CD4-positive, alpha-beta T cell treated with Interleukin-17A for 1 hour (primary cell): Measurements from ENCODE around the gene GLB1L3.

Experiments used
- DNase-seq: peaks from one replicate; pipeline ENCODE4 v3.0.0-alpha.2; 2020

The GLB1L3 gene, protein sequence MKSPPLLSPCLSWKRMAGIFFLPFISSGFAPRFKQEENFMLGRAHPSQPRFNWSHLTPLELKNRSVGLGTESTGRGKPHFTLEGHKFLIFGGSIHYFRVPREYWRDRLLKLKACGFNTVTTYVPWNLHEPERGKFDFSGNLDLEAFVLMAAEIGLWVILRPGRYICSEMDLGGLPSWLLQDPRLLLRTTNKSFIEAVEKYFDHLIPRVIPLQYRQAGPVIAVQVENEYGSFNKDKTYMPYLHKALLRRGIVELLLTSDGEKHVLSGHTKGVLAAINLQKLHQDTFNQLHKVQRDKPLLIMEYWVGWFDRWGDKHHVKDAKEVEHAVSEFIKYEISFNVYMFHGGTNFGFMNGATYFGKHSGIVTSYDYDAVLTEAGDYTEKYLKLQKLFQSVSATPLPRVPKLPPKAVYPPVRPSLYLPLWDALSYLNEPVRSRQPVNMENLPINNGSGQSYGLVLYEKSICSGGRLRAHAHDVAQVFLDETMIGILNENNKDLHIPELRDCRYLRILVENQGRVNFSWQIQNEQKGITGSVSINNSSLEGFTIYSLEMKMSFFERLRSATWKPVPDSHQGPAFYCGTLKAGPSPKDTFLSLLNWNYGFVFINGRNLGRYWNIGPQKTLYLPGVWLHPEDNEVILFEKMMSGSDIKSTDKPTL

DNA sequence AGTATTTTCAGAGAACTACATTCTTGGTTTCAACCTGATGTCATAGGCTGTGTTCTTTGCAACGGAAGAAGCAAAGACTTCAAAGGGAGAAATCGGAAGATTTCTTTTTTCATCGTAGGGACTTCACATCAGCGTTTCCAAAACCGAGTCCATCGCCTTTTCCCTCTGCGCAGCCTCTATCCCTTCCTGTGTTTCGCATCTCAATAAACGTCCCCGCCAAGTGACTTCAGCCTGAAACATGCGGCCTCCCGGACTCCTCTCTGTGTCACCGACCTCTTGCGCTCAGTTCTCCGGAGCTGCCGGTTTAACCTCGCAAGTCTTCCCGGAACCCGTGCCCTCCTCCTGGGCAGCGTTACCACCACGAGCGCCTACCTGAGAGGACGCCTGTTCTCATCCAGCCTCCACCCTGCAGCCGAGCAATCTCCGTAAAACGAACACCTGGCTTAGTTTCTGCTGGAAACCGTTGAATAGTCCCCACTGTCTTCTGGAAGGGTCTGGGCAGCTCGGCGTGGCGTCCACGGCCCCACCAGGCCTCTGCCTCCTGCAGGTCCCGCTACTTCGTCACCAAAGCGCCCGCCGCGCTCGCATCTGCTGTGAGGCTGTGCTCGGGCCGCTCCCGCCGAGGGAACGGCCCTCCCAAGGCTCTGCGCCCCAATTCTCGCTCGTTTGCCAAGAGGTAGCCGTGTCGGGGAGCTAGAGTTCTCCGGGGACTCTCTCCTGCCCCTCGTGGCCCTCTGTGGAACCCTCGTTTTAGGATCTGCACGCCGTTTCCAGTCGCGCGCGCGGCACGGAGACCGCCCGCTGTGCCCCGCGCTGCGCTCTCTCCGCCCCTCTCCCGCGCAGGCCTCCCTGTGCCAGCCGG lies at the start of gene GLB1L3:
Gene GLB1L3 (plus strand): TSS at position 846 of the 862 bp plus-strand sequence. CDS start 362 bp downstream, outside the sequence.
- peak; percentile 84 for DNase-seq

DNA sequence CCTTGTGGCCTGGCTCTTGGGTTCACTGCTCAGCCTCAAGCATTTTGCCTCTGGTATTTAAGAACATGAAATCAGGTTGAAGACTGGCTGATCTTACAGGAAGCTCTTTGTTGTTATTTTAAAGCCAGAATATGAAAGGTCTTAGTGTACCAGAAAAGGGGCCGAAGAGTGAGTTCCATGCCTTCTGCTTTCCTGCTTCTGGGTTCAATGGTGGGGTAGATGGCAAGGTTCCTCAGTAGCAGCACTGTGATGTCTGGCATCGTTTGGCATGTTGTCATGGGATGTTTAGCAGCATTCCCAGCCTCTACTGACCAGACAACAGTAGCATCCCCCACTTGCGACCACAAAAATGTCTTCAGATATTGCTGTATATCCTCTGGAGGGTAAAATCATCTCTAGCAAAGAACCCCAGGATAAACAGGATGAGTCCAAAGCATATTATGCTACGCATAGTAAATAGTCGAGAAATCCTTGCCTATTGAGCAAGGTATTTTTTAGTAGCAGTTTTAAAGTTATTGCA lies 49.3 kb upstream of the GLB1L3 start:
- no peak for DNase-seq

DNA sequence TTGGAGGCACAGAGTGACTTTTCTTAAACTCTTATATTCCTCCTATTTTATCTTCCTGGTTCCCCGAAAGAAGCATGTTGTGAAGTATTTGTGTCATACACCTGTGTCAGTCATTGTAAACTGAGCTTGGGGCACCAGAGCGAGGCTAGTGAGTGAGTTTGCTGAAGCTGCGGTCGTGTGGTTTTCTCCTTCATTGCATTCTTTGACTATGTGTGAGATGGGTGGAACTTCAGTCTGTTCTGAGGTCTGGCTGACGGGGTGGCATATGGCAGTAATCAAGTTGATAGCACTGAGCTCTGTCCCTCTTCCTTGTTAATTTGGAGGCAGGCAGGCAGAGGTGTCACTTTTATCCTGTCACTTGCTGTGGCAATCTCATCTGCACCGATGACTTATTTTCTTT lies 47.6 kb upstream of the GLB1L3 start:
- peak; percentile 42 for DNase-seq

DNA sequence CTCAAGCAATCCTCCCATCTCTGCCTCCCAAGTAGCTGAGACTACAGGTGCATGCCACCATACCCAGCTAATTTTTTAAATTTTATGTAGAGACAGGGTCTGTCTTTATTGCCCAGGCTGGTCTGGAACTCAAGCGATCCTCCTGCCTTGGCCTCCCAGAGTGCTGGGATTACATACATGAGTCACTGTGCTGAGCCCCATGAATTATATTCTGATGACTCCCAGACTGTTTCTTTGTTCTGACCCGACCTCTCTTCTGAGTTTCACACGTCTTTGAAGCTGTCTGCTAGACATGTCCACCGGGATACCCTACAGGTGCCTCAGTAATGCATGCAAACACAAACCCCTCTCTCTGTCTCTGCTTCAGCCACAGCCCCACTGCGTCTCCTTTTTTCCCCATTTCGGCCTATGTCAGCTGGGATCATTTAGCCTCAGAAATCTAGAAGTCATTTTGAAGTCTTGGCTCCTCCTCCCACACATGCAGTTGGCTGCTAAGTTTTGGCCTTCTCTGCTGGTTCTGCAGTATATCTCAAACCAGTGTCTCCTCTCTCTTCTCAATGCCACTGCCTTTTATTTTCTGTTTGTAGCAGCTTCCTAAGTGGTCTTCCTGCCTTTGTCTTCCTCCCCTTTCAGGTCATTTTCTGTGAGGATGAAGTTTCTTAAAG lies 46.9 kb upstream of the GLB1L3 start:
- no peak for DNase-seq

GRCh38 chr11:134230339-134230738 lies 45.8 kb upstream of the GLB1L3 start:
- no peak for DNase-seq

GRCh38 chr11:134231958-134232659 lies 44.1 kb upstream of the GLB1L3 start:
- DNase-seq = no peak

- DNase-seq = no peak
Observed at GRCh38 chr11:134233729-134234179, 42.4 kb upstream of the GLB1L3 start.

DNA sequence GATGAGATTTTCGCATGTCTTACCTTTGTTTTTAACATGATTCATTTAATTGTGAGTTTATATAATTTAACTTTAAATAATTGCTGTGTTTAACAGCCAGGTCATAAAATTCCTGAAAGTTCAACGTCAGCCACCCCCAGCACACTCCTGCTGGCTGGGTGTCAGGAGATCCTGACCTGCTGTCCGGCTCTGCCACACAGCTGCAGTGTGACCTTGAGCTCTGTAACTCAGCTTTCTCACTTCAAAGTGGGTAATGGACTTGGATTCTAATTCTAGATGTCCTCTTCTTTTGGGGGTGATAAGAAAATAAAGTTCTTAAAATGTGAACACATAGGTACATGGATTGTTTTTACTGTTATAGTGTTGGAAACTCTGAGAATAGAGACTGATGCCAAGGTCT lies 40.8 kb upstream of the GLB1L3 start:
- no peak for DNase-seq

- no peak for DNase-seq
Observed at GRCh38 chr11:134236834-134237556, 39.2 kb upstream of the GLB1L3 start.

- DNase-seq = no peak
Observed at GRCh38 chr11:134237557-134237922, 38.6 kb upstream of the GLB1L3 start.

- DNase-seq = no peak
Observed at GRCh38 chr11:134238956-134239355, 37.2 kb upstream of the GLB1L3 start.

GRCh38 chr11:134240592-134240991 lies 35.6 kb upstream of the GLB1L3 start:
- DNase-seq = no peak

- DNase-seq = no peak
Observed at GRCh38 chr11:134242376-134242775, 33.8 kb upstream of the GLB1L3 start.

GRCh38 chr11:134243913-134244312 lies 32.3 kb upstream of the GLB1L3 start:
- no peak for DNase-seq

DNA sequence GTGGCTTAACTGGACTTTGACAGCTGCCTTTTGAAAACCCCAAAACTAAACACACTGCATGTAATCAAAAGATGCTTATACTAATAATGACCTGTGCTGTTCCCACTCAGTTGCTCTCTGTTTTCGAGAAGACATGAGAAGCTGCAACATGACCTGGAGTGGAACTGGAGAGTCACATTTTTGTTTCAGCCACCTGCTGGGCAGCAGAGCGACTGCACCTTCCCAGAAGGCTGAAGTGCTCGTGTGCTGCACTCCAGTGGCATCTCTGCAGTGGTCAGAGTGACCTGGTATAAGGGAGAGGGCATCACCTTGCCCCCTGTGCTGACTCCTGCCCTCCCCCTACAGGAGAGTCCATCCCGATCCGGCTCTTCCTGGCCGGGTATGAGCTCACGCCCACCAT lies 31.6 kb upstream of the GLB1L3 start:
- DNase-seq = peak; percentile 38

- DNase-seq = no peak
Observed at GRCh38 chr11:134245434-134245833, 30.7 kb upstream of the GLB1L3 start.

DNA sequence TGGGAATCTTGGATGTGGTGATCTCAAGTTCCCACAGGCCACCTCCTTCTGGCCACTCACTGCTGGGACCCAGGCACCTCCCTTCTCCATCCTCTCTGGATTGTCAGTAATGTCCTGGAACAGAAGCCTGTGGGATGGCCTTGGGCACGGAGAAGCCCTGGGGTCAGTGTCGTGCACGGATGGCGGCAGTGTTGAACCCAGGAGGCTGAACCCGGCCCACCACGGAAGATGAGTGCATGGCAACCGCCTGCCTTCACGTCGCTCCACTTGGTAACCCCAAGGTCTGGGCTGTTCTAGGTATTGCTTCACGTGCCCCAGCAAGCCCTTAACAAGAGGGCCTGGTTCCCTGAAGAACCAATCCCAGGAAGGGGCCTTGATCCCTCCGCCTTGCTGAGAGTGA lies 30.1 kb upstream of the GLB1L3 start:
- no peak for DNase-seq

DNA sequence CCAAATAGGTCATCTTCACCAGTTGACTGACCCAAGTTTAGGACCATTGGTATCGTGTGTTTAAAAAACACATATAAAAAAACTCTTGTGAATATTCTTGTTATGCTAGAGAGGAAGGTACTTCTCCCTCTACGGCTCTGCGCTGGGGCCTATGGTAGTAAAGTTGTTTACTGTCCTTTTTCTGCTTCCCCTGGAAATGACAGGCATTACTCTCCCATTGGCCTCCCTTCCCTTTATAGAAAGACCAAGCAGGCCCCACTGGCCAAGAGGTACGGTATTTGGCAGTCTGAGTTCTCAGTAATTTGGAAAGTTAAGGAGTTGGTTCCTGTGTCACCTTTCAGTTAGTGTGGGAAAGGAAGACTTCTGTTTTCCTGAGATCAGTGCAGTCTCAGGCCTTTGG lies 29.5 kb upstream of the GLB1L3 start:
- DNase-seq = no peak

GRCh38 chr11:134248910-134249480 lies 27.2 kb upstream of the GLB1L3 start:
- DNase-seq = no peak

DNA sequence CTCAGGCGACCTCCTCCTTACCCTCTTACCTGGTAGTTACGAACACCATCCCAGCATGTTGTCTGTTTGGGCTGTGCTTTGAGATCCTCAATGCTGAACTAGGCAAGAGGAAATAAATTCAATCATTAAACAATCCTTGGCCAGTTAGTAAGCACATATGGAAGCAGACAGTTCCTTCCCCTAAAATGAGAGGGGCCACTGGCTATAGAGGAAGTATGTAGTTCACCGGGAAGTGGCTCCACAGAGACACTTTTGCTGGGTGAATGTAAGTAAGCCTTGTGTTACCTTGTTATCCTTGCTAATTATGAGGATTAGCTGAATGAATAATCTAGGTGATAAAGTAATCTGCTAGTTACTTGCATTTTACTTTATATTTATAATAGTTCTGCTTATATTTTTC lies 25.9 kb upstream of the GLB1L3 start:
- no peak for DNase-seq

- no peak for DNase-seq
Observed at GRCh38 chr11:134250675-134251074, 25.5 kb upstream of the GLB1L3 start.
